Measurements from ENCODE around the gene SRP19.

SRP19 gene

GRCh38 chr5:112860929-112861637 lies at the start of gene SRP19:
Gene SRP19, plus strand, starts transcription at chr5:112861287. Its CDS starts 90 bp downstream, at chr5:112861377.
- Mint-ChIP-seq H3K9me3 (no peaks in the 10 kb centered on the region), H3K4me3 (peak within 1 kb of the TSS; percentile 88), H3K4me1 (ENCODE audit: low read depth) (peaks cover 22% of the 10 kb centered on the region), H3K36me3 (ENCODE audit: low read depth) (peaks cover 42% of the 10 kb centered on the region), H3K27ac (peak within 1 kb of the TSS; percentile 89), H3K27me3 (peaks cover 14% of the 10 kb centered on the region)
- intact Hi-C loops (cut with micrococcal nuclease) = loop anchor here (1.0 to 2.0 kb wide), 2 partner anchors 62 to 115 kb away; partner anchors contain the start of genes DCP2 and REEP5

GRCh38 chr5:112812549-112812948 lies 48.5 kb upstream of the SRP19 start:
- intact Hi-C loops (cut with micrococcal nuclease) = no loop called here
- no peak overlapping the region for H3K4me3 Mint-ChIP-seq
- H3K27me3 Mint-ChIP-seq = no peaks in the 10 kb centered on the region
- no peak overlapping the region for H3K27ac Mint-ChIP-seq
- H3K36me3 Mint-ChIP-seq (ENCODE audit: low read depth) = peaks cover 66% of the 10 kb centered on the region
- peaks cover 10% of the 10 kb centered on the region for H3K4me1 Mint-ChIP-seq (ENCODE audit: low read depth)
- H3K9me3 Mint-ChIP-seq = no peaks in the 10 kb centered on the region

- Mint-ChIP-seq H3K27me3 (no peaks in the 10 kb centered on the region), H3K4me3 (no peak overlapping the region), H3K36me3 (ENCODE audit: low read depth) (peaks cover 81% of the 10 kb centered on the region), H3K9me3 (no peaks in the 10 kb centered on the region), H3K4me1 (ENCODE audit: low read depth) (no peaks in the 10 kb centered on the region), H3K27ac (no peak overlapping the region)
- intact Hi-C loops (cut with micrococcal nuclease) = no loop called here
These were observed 40.8 kb upstream of the SRP19 start for GRCh38 chr5:112820246-112820645.

- no peaks in the 10 kb centered on the region for H3K27me3 Mint-ChIP-seq
- H3K4me3 Mint-ChIP-seq = no peak overlapping the region
- H3K4me1 Mint-ChIP-seq (ENCODE audit: low read depth) = no peaks in the 10 kb centered on the region
- H3K27ac Mint-ChIP-seq = no peak overlapping the region
- H3K36me3 Mint-ChIP-seq (ENCODE audit: low read depth) = peaks cover 81% of the 10 kb centered on the region
- intact Hi-C loops (cut with micrococcal nuclease) = no loop called here
- no peaks in the 10 kb centered on the region for H3K9me3 Mint-ChIP-seq
These were observed 38.6 kb upstream of the SRP19 start for GRCh38 chr5:112822456-112822855.

GRCh38 chr5:112823181-112823580 lies 37.9 kb upstream of the SRP19 start:
- Mint-ChIP-seq H3K4me1 (ENCODE audit: low read depth) (no peaks in the 10 kb centered on the region), H3K9me3 (no peaks in the 10 kb centered on the region), H3K27me3 (no peaks in the 10 kb centered on the region), H3K36me3 (ENCODE audit: low read depth) (peaks cover 79% of the 10 kb centered on the region), H3K27ac (no peak overlapping the region), H3K4me3 (no peak overlapping the region)
- intact Hi-C loops (cut with micrococcal nuclease) = no loop called here

GRCh38 chr5:112823656-112824055 lies 37.4 kb upstream of the SRP19 start:
- Mint-ChIP-seq H3K4me1 (ENCODE audit: low read depth) (no peaks in the 10 kb centered on the region), H3K27me3 (no peaks in the 10 kb centered on the region), H3K9me3 (no peaks in the 10 kb centered on the region), H3K36me3 (ENCODE audit: low read depth) (peaks cover 80% of the 10 kb centered on the region), H3K27ac (no peak overlapping the region), H3K4me3 (no peak overlapping the region)
- intact Hi-C loops (cut with micrococcal nuclease) = no loop called here

GRCh38 chr5:112824197-112824596 lies 36.9 kb upstream of the SRP19 start:
- Mint-ChIP-seq H3K36me3 (ENCODE audit: low read depth) (peaks cover 80% of the 10 kb centered on the region), H3K4me1 (ENCODE audit: low read depth) (no peaks in the 10 kb centered on the region)

GRCh38 chr5:112830378-112830777 lies 30.7 kb upstream of the SRP19 start:
- peaks cover 76% of the 10 kb centered on the region for H3K36me3 Mint-ChIP-seq (ENCODE audit: low read depth)
- no peak overlapping the region for H3K4me3 Mint-ChIP-seq
- H3K9me3 Mint-ChIP-seq = no peaks in the 10 kb centered on the region
- no peaks in the 10 kb centered on the region for H3K4me1 Mint-ChIP-seq (ENCODE audit: low read depth)
- H3K27ac Mint-ChIP-seq = no peak overlapping the region
- intact Hi-C loops (cut with micrococcal nuclease) = no loop called here
- H3K27me3 Mint-ChIP-seq = no peaks in the 10 kb centered on the region

More at GRCh38 chr5:112824197-112824596, 36.9 kb upstream of the SRP19 start:
- intact Hi-C loops (cut with micrococcal nuclease) = no loop called here
- H3K4me3 Mint-ChIP-seq = no peak overlapping the region
- H3K27me3 Mint-ChIP-seq = no peaks in the 10 kb centered on the region
- H3K9me3 Mint-ChIP-seq = no peaks in the 10 kb centered on the region
- no peak overlapping the region for H3K27ac Mint-ChIP-seq

GRCh38 chr5:112833971-112834370 lies 27.1 kb upstream of the SRP19 start:
- peaks cover 79% of the 10 kb centered on the region for H3K36me3 Mint-ChIP-seq (ENCODE audit: low read depth)
- H3K27ac Mint-ChIP-seq = no peak overlapping the region
- intact Hi-C loops (cut with micrococcal nuclease) = no loop called here
- no peaks in the 10 kb centered on the region for H3K9me3 Mint-ChIP-seq
- no peaks in the 10 kb centered on the region for H3K4me1 Mint-ChIP-seq (ENCODE audit: low read depth)
- H3K27me3 Mint-ChIP-seq = no peaks in the 10 kb centered on the region
- H3K4me3 Mint-ChIP-seq = no peak overlapping the region

- Mint-ChIP-seq H3K4me1 (ENCODE audit: low read depth) (peaks cover 5% of the 10 kb centered on the region), H3K4me3 (no peak overlapping the region), H3K27me3 (peaks cover 3% of the 10 kb centered on the region), H3K27ac (no peak overlapping the region), H3K36me3 (ENCODE audit: low read depth) (peaks cover 28% of the 10 kb centered on the region), H3K9me3 (no peaks in the 10 kb centered on the region)
- intact Hi-C loops (cut with micrococcal nuclease) = no loop called here
These were observed 16.6 kb upstream of the SRP19 start for GRCh38 chr5:112844489-112844888.

GRCh38 chr5:112846556-112846955 lies 14.5 kb upstream of the SRP19 start:
- no peak overlapping the region for H3K4me3 Mint-ChIP-seq
- peaks cover 7% of the 10 kb centered on the region for H3K36me3 Mint-ChIP-seq (ENCODE audit: low read depth)
- H3K9me3 Mint-ChIP-seq = no peaks in the 10 kb centered on the region
- H3K27ac Mint-ChIP-seq = no peak overlapping the region
- H3K27me3 Mint-ChIP-seq = peaks cover 3% of the 10 kb centered on the region
- peaks cover 5% of the 10 kb centered on the region for H3K4me1 Mint-ChIP-seq (ENCODE audit: low read depth)
- intact Hi-C loops (cut with micrococcal nuclease) = no loop called here

- peaks cover 5% of the 10 kb centered on the region for H3K4me1 Mint-ChIP-seq (ENCODE audit: low read depth)
- H3K9me3 Mint-ChIP-seq = no peaks in the 10 kb centered on the region
- no peak overlapping the region for H3K4me3 Mint-ChIP-seq
- peaks cover 6% of the 10 kb centered on the region for H3K36me3 Mint-ChIP-seq (ENCODE audit: low read depth)
- H3K27me3 Mint-ChIP-seq = peaks cover 4% of the 10 kb centered on the region
- intact Hi-C loops (cut with micrococcal nuclease) = no loop called here
- no peak overlapping the region for H3K27ac Mint-ChIP-seq
These were observed 13.8 kb upstream of the SRP19 start for GRCh38 chr5:112847306-112847705.

- H3K4me3 Mint-ChIP-seq = no peak overlapping the region
- no peaks in the 10 kb centered on the region for H3K36me3 Mint-ChIP-seq (ENCODE audit: low read depth)
- H3K9me3 Mint-ChIP-seq = no peaks in the 10 kb centered on the region
- intact Hi-C loops (cut with micrococcal nuclease) = loop anchor here (2.0 kb wide), 1 partner anchor 297 kb away; no protein-coding TSS in a partner anchor
- peaks cover 5% of the 10 kb centered on the region for H3K4me1 Mint-ChIP-seq (ENCODE audit: low read depth)
- H3K27me3 Mint-ChIP-seq = peaks cover 7% of the 10 kb centered on the region
- H3K27ac Mint-ChIP-seq = no peak overlapping the region
These were observed 12.8 kb upstream of the SRP19 start for GRCh38 chr5:112848116-112848811.

- Mint-ChIP-seq H3K4me1 (ENCODE audit: low read depth) (peaks cover 5% of the 10 kb centered on the region), H3K4me3 (no peak overlapping the region), H3K9me3 (peaks cover 7% of the 10 kb centered on the region), H3K36me3 (ENCODE audit: low read depth) (no peaks in the 10 kb centered on the region), H3K27ac (no peak overlapping the region), H3K27me3 (peaks cover 15% of the 10 kb centered on the region)
- intact Hi-C loops (cut with micrococcal nuclease) = loop anchor here (2.0 kb wide), 1 partner anchor 299 kb away; no protein-coding TSS in a partner anchor
These were observed 11.2 kb upstream of the SRP19 start for GRCh38 chr5:112849912-112850311.

Measured in dendritic cell treated with granulocyte-macrophage colony-stimulating factor and Interleukin-4, amounts not matched to agents 40 ng/mL and 50 ng/mL, for 4 days (primary cell).